Kidney capillary endothelial cell (primary cell): ENCODE data around the gene TOMM6.

Source experiments
- DNase-seq: peaks from one replicate; pipeline ENCODE4 v3.0.0-alpha.2; 2018; ENCODE audit warnings: low spot score

The TOMM6 gene

DNA sequence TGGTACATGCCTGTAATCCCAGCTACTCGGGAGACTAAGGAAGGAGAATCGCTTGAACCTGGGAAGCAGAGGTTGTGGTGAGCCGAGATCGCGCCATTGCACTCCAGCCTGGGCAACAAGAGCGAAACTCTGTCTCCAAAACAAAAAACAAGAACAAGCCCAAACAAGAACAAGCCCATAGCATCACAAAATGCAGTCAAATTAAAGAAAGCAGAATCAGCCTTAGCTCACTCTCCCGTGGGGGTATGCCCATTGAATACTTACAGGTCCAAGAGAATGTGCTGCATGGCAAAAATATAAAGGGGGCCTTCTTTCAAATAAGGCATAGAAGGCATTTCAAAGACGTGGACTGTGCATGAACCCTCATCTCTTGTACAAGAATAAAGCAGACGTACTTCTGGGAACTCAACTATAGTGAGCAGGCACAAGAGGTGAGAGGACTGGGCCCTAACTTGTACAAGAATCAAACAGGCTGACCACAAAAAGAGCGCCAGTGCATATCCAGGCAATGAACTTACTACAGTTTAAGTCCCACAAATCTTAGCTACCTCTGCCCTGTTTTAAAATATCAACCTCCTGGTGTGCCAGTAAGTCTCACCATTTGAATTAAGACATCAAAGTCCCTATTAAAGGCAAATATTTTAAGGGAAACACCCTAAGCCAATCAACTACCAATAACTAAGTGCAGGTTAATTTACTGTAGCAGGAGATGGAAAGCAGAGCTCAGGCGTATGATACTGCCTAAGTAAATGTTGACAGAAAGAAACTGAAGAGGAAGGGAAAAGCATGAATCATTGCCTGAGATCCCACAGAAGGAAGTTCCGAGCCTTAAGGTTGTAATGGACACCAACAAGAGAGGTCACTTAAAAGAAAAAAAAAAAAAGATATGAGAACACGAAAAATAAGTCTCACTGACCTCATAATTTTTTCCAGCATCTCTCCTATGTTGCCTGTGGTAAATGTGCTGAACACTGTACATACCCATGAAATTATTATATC, 37.4 kb downstream of the TOMM6 start:
- peak; percentile 18 for DNase-seq

DNA sequence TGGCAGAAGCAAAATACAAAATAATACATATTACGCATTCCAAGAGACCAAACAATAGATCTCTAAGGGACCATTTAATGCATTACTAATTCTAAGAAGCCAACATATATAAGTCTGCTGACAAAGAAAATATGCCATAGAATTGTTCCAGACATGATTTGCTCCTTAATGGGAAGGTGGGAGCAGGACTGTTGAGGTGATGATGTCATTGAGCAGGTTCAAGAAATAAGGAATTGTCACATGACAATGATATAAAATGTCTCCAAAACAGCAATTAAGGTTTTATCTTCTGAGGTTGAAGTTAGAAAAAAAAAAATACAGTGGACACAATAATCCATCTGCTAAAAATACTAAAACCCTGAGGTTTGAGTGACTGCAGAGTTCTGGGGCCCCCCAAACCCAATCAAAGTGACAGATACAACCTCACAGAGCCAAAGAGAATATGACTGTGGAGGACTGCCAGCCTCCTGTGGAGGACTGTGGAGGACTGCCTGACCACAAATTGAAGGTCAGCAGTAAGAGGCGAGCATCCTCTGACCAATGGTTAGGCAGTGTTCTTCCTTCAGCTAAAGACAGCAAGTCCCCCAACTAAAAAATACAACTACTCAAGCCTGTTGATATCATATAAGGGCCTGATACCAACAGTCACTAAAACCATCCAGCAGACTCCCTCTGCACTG, 39.0 kb downstream of the TOMM6 start:
- no peak for DNase-seq

DNA sequence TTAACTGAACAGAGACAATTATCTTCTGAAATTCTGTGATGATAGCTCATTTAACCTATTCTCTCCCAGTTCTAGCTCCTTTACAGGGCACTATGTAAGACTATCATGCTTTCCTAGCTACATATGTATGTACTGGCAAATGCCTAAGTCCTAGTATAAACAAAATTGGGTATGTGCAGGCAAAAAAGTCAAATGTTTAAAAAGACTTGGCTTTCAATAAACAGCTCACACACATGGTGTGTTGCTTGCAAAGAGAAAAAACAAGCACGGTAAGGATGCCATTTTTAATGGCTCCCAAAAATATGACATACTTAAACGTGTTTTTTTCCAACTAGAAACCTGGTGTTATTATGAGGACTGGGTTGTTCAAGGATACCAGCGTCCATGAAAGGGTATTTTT, 44.8 kb downstream of the TOMM6 start:
- DNase-seq, result no peak

DNA sequence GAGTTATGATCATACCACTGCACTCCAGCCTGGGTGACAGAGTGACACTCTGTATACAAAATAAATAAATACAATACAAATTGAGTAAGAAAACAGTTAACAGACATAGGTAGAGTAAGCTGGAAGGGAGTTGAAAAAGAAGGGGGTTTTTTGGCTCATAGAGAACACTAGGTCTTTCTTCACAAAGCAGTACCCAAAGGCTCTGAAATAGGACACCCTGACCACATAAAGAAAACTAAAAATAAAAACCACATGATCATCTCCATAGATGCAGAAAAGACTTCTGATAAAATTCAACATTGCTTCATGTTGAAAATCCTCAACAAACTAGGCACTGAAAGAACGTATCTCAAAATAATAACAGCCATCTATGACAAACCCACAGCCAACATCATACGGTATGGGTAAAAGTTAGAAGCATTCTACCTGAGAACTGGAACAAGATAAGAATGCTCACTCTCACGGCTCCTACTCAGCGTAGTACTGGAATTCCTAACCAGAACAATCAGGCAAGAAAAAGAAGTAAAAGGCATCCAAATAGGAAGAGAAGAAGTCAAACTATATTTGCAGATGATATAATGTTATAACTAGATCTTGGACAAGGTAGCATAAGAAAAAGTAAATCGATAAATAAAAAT, 48.6 kb downstream of the TOMM6 start:
- no peak for DNase-seq

DNA sequence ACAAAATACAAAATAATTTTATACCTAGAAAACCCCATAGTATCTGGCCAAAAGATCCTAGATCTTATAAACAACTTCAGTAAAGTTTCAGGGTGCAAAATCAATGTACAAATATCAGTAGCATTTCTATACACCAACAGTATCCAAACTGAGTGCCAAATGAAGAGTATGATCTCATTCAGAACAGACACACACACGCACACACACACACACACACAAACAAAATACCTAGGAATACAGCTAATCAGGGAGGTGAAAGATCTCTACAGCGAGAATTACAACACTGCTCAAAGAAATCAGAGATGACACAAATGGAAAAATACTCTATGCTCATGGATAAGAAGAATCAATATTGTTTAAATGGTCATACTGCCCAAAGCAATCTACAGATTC, 49.2 kb downstream of the TOMM6 start:
- DNase-seq, result no peak
